Thyroid gland (tissue), 4 donors: ENCODE measurements around the gene CREB5.

Experiments
- POLR2A ChIP-seq, 2 donors: fragments of 450-650 bp; IDR thresholded peaks; one replicate each; pipeline ENCODE4 v1.6.1; 2017; ENCODE audit warnings: antibody characterized with exemption in 2 of 2, mild to moderate bottlenecking in 2 of 2, moderate library complexity in 1 of 2
- TF ChIP-seq, protein P1 (sequence below), 6 experiments: fragments of 200-600 bp in 3 of 6; fragments of 450-650 bp in 3 of 6; sonication (generic) in 3 of 6; IDR thresholded peaks; one replicate each; pipeline ENCODE4 v1.5.1; 2016 to 2019; ENCODE audit warnings: antibody characterized with exemption in 6 of 6, mild to moderate bottlenecking in 2 of 6, inconsistent platforms in 1 of 6, moderate library complexity in 1 of 6

DNA sequence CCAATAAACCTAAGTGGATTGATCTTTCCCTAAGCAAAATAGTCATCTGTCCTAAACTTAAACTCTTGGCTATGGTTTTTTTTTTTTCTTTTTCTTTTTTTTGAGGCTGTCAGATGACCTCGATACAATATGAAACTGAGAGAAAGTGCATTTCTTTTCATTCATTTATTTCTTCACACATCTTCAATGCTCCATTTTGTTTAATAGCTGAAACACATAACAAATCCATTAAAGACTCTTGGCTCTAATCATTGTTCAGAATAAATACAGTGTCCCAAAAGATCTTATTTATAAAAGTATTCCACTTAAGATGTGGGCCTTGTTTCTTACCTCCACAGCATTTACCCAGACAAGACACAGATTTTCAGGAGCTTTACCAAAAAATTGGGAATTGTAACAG is 350.3 kb downstream of the CREB5 start:
- TF ChIP-seq, protein P1, sequence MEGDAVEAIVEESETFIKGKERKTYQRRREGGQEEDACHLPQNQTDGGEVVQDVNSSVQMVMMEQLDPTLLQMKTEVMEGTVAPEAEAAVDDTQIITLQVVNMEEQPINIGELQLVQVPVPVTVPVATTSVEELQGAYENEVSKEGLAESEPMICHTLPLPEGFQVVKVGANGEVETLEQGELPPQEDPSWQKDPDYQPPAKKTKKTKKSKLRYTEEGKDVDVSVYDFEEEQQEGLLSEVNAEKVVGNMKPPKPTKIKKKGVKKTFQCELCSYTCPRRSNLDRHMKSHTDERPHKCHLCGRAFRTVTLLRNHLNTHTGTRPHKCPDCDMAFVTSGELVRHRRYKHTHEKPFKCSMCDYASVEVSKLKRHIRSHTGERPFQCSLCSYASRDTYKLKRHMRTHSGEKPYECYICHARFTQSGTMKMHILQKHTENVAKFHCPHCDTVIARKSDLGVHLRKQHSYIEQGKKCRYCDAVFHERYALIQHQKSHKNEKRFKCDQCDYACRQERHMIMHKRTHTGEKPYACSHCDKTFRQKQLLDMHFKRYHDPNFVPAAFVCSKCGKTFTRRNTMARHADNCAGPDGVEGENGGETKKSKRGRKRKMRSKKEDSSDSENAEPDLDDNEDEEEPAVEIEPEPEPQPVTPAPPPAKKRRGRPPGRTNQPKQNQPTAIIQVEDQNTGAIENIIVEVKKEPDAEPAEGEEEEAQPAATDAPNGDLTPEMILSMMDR (IDR thresholded peaks at IDR 0.05) = no peak
- no peak for TF ChIP-seq POLR2A (IDR thresholded peaks at IDR 0.05)
